T-helper 1 cell (primary cell): ENCODE data around the gene IQSEC1.

Experiments
- DNase-seq, 5 donors: peaks; one replicate each; pipeline ENCODE4 v3.0.0-alpha.2; 2012 to 2020

The IQSEC1 gene

DNA sequence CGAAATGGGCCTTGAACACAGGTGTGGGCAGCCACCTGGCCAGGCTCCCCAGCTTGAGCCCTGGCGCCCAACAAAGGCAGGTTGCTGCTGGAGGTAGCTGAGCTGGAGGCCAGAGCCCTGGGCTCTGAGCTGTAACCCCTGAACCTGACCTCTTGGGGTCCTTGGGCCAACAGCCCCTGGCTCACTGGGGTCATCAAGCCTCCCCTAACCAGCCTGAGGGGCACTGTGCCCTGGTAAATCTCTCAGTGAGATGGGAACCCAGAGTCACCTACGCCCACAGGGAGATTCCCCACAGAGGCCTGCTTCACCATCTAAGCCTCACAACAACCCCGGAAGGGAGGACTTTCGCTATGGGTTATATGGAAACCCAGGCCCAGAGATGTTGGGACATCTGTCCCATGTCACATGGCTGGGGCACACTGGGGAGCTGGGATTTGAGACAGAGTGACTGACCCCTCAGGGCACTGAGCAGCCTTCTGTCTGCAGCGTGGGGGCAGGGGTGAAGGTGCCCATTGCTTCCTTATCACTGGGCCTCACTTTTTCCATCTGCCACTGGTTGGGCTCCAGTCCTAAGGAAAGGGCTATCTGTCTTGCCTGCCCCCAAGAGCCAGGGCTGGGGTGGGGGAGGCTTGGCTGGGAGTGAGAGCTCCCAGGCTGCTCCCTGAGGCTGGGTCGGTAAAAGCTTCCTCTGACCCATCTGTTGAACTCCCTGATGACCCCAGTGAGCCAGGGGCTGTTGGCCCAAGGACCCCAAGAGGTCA is 59.1 kb downstream of the IQSEC1 start:
- DNase-seq = peak in 2 of 5 donors; percentile 26 to 64

- peak in 1 of 5 donors; percentile 35 for DNase-seq
Observed at GRCh38 chr3:13013566-13013965, 59.7 kb downstream of the IQSEC1 start.

- DNase-seq = peak in 1 of 5 donors; percentile 16
Observed at GRCh38 chr3:13013151-13013561, 60.1 kb downstream of the IQSEC1 start.

DNA sequence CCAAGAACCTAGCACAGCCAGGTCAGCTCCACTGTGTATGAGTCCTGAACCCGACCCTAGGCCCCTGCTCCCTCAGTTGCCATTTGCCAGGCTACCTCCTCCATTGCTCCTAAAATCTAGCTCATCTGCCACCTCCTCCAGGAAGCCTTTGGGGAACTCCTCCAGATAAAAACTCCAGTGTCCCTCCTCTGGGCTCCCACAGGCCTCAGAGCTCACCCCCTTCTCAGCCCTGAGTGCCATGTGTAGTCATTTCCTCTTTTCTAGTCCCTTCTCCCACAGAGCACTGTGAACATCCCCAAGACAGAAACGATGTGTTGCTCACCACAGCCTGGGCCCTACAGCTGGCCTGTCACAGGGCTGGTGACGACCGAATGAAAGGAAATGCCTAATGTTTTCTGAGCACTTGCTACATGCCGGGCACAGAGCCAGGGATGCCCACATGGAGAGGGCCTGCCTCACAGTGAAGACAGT is 61.0 kb downstream of the IQSEC1 start:
- peak in 2 of 5 donors; percentile 44 to 88 for DNase-seq

DNA sequence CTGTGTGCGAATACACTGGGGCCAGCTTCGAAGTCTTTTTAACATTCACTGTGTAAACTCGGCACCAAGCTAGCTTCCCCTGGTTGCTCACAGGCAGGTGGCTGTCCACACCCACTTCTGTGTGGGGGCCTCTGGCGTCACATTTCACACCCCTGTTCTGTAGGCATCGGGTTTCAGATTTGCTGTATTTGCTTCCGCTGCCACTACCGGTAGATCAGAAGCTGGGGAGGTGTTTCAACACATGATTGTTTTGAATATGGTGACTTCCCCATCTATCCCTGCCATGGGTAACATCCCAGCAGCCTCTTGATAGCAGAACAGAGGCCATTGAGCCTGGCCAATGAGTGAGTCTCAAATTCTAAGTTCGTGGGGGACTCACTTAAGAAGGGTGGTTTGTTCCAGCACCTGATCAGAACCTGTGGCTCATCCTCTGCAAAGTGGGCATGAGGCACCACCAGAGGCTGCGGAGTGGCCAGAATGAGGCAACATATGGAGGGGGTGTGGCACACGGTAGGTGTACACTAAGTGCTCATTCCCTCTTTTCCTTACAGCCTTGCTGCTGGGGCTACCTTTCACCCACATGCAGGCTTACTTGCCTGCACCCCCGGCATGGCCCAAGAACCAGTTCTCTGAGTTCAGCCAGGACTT is 61.5 kb downstream of the IQSEC1 start:
- DNase-seq = peak; percentile 61 to 96 (median 77)

DNA sequence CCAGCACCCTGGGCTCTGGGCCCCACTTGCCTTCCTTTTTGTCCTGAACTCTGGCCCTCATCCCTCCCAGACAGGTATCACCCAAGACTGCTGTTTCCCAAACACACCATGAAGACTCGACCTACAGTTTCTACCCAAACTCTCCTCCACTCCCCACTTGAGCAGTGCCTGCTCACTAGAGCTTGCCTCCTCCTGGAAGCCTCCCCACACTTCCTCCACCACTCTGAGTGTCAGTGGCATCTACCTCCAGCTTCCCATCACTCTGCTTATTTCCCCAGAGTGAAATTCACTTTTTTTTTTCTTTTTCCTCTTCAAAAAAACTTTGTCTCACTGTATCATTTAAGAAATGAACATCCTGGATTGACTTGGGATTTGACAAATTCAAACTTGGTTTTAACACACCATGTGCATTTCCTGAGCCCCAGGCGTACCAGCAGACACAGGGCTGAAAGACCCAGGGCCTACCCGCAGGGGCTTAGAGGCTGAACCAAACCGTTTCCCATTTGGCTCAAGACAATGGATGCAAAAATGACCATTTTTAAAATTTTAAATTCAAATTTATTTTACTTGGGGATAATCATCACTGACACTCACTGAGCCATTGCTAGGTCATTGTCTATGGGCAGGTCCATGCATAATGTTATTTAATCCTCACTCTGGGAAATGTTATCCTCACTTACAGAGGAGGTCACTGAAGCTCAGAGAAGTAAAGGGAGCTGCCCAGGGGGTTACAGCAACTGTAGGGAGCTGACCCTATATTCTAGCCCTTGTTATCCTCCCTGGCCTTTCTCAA is 62.3 kb downstream of the IQSEC1 start:
- no peak for DNase-seq

DNA sequence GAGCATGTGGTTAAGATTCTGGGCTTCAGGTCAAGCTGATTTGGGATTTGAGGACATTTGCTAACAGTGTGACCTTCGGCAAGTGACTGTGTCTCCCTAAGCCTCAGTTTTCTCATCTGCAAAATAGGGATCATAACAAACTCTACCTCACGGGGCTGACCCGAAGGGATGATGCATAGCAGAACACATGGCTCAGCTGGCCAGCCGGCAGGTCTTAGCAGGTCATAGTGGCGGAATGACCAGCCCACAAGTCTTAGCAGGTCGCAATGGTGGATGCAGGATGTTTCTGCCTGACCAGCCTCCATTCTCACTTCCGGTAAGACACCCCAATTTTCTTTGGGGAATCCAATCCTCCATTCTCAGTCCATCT is 63.3 kb downstream of the IQSEC1 start:
- DNase-seq = no peak

- peak in 3 of 5 donors; percentile 39 to 84 (median 41) for DNase-seq
Observed at GRCh38 chr3:13009132-13009945, 63.9 kb downstream of the IQSEC1 start.

- no peak for DNase-seq
Observed at GRCh38 chr3:13008155-13008995, 64.9 kb downstream of the IQSEC1 start.

DNA sequence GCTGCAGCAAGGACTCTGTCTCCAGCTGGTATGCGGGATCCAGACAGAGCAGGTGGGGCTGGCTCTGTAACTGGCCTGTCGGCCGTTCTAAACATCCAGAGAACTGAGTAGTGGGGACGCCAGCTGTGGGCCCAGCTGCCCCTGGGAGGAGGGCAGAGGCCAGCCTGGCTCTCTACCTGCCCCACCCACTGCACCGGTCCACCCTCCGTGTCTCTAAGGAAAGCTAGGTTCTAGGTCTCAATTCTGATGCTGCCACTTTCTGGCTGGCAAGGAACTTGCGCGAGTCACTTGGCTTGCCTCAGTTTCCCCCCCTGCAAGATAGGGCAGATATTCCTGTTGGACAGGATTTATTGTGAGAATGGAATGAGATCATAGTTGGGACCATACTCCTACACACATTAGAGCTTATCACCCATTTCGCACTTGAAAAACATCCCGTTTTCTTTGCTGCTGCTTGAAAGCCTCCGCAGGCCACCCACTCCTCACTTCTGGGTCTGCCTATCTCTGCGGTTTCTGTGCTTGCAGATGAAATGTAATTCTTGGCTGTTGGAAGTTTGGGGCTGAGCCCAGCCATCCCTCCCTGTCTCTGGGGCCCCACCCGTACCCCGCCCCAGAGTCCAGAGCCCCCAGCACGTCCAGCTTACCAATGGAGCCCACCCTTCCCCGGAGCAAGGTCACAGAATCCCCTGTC is 65.8 kb downstream of the IQSEC1 start:
- DNase-seq = no peak

DNA sequence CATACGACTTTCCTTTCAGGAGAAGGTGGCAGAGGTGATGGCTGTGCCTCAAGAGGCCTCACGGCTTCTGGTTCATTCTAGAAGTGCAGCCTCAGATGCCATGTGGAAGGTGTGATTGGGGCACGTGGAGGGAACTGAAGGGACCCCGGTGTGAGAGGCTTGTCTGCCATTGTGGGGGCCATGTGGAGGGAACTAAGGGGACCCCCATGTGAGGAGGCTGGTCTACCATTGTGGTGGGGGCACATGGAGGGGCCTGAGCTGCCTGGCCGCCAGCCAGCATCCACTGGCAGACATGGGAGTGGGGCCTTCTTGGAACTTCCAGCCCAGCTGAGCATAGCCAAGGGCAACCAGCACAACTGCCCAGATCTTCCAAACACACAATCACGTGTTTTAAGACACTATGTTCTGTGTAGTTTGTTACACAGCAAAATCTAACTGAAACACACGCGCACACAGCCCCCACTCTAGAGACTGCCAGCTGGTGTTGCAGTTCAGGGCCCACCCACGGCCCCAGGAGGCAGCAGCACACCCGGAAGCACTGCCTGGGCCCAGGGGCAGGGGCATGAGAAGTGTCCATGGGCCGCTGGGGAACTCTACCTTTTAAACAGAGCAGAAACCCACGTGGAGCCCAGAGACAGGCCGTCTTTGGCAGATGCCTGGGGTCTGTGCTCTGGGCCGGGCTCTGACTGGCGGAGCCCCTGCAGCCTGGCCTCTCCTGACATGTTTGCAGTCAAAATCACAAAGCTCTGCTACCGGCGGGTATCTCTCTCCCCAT is 66.8 kb downstream of the IQSEC1 start:
- no peak for DNase-seq

- no peak for DNase-seq
Observed at GRCh38 chr3:13005301-13005700, 67.9 kb downstream of the IQSEC1 start.

DNA sequence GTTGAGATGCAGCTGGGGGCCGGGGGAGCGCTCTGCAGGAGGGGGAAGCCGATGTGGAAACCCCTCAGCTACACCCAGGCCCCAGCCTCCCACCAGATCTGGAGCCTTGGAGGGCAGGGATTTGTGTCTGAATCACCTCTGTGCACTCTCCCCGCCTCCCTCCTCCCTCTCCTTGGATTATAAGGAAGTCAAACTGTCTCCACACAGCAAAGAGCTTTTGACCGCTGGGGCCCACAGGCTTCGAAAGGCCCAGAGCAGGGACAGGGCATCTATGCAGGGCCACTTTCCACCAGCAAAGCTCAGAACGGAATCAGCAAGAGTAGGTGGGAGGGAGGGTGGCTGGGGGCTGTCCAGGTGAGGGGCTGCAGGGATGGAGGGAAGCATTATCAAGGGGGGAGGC is 68.9 kb downstream of the IQSEC1 start:
- DNase-seq = no peak

GRCh38 chr3:13003608-13004007 is 69.6 kb downstream of the IQSEC1 start:
- no peak for DNase-seq

DNA sequence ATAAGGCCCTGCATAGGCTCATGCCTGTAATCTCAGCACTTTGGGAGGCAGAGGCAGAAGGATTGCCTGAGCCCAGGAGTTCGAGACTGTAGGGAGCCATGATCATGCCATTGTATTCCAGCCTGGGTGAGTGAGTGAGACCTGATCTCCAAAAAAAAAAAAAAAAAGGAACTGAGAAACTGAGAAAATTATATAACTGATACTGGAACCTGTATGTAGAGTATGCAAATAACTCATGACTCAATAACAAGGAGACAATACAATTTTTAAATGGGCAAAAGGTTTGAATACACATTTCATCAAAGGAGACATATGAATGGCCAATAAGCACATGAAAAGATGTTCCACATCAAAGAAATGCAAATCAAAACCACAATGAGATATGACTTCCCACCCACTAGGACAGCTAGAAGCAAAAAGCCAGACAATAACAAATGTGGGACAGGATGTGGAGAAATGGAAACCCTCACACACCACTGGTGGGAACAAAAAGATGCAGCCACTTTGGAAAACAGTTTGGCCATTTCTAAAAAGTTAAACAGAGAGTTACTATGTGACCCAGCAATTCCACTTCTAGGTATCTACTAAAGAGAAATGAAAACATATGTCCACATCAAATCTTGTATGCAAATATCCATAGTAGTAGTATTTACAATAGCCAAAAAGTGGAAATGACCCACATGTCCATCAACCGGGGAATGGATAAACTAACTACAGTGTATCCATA is 70.7 kb downstream of the IQSEC1 start:
- peak in 1 of 5 donors; percentile 45 for DNase-seq

- no peak for DNase-seq
Observed at GRCh38 chr3:12999147-13000140, 73.8 kb downstream of the IQSEC1 start.

- no peak for DNase-seq
Observed at GRCh38 chr3:12998648-12999047, 74.6 kb downstream of the IQSEC1 start.

GRCh38 chr3:12997387-12997786 is 75.8 kb downstream of the IQSEC1 start:
- no peak for DNase-seq
